Fibroblast of villous mesenchyme (primary cell): ENCODE measurements around the gene APOA1. TPM values are rescaled to one million over a fixed set of nuclear protein-coding genes. Genes with fewer than 3 reads are reported as not detected.
"Not testable (repeated sequence)": the region's sequence is repeated elsewhere in the genome, so short reads cannot be mapped to it uniquely, and the experiment has no call there.

Experiments used
- DNase-seq: peaks from one replicate; pipeline ENCODE4 v3.0.0-alpha.2; 2010; ENCODE audit warnings: low read depth
- H3K4me3 ChIP-seq: 2 replicates; pipeline ENCODE4 v1.5.1; 2011; ENCODE audit warnings: low read depth, mild to moderate bottlenecking, low read length
- CTCF ChIP-seq: IDR thresholded peaks from 2 replicates; pipeline ENCODE4 v1.5.1; 2012; ENCODE audit warnings: low read depth, mild to moderate bottlenecking, low read length; ENCODE audit not compliant: insufficient read depth
- total RNA-seq: library from RNA; depleted of rRNA; stranded (reverse); fragments of >200 nt; gene quantifications from 2 replicates; pipeline ENCODE4 v1.2.3, GENCODE V29; 2012

Gene APOA1
- total RNA-seq, 1 donor, result not detected

GRCh38 chr11:116835791-116836631 lies 1.4 kb downstream of the APOA1 start:
- H3K4me3 ChIP-seq, result peak overlapping the region; percentile 48
- DNase-seq, result peak; percentile 87
- peak; percentile 62 for TF ChIP-seq CTCF

GRCh38 chr11:116835042-116835772 lies 2.2 kb downstream of the APOA1 start:
- no peak for DNase-seq
- peak overlapping the region; percentile 48 for H3K4me3 ChIP-seq
- TF ChIP-seq CTCF, result no peak

- H3K4me3 ChIP-seq, DNase-seq: not testable (repeated sequence)
Measured at GRCh38 chr11:116834535-116835041, 2.8 kb downstream of the APOA1 start.

- no peak for DNase-seq
- TF ChIP-seq CTCF, result no peak
- H3K4me3 ChIP-seq, result no peak overlapping the region
Measured at GRCh38 chr11:116833816-116834534, 3.4 kb downstream of the APOA1 start.

- TF ChIP-seq CTCF, result no peak
- no peak for DNase-seq
- H3K4me3 ChIP-seq, result no peak overlapping the region
Measured at GRCh38 chr11:116833491-116833815, 4.0 kb downstream of the APOA1 start.

- no peak for TF ChIP-seq CTCF
- no peak for DNase-seq
- no peak overlapping the region for H3K4me3 ChIP-seq
Measured at GRCh38 chr11:116832350-116833290, 4.8 kb downstream of the APOA1 start.
